ENCODE data around the gene C6orf120.

- TF ChIP-seq CTCF (conservative IDR thresholded peaks at IDR 0.05) (no peak), ZFX (IDR thresholded peaks at IDR 0.05) (no peak)
These were observed 35.5 kb upstream of the C6orf120 start for GRCh38 chr6:169666441-169666840.

Measured in C4-2B (cell line).